ENCODE measurements around the gene COL5A1. TPM values are rescaled to one million over a fixed set of nuclear protein-coding genes. Genes with fewer than 3 reads are reported as not detected.

COL5A1 gene
- total and polyA plus RNA-seq, 2 experiments from 2014 or later, result 2.5 to 13.1 TPM

GRCh38 chr9:134616341-134616740 is 25.3 kb upstream of the COL5A1 start (continued):
- TF ChIP-seq REST (IDR thresholded peaks at IDR 0.05; ENCODE audit: unreplicated experiment) (no peak), POLR2AphosphoS5 (IDR thresholded peaks at IDR 0.05; ENCODE audit: low read depth) (no peak), ZNF331 (CRISPR knock-in tag; IDR thresholded peaks at IDR 0.05; ENCODE audit: low read depth) (no peak), ZNF114 (CRISPR knock-in tag; IDR thresholded peaks at IDR 0.05) (no peak), CREB1 (CRISPR knock-in tag; IDR thresholded peaks at IDR 0.05; ENCODE audit: low read depth) (no peak)

- H3K4me2 ChIP-seq, result no peak overlapping the region
- no peak overlapping the region for H3K4me3 Mint-ChIP-seq
- H3K9me2 ChIP-seq (ENCODE audit: insufficient read depth), result no peaks in the 10 kb centered on the region
- DNase-seq (ENCODE audit: low spot score) (no peak), ATAC-seq (no peak)
- no peaks in the 10 kb centered on the region for H4K20me1 ChIP-seq (replicated peaks; ENCODE audit: insufficient read depth)
- no peak for TF ChIP-seq ZNF114 (CRISPR knock-in tag; IDR thresholded peaks at IDR 0.05)
- no peaks in the 10 kb centered on the region for H3K79me2 ChIP-seq (replicated peaks; ENCODE audit: insufficient read depth)
- H3K36me3 Mint-ChIP-seq (ENCODE audit: low read depth), result peaks cover 7% of the 10 kb centered on the region; the same call in 2 of the 3 replicates
- no peaks in the 10 kb centered on the region for H3K27me3 ChIP-seq (ENCODE audit: insufficient read depth)
- H3K27me3 Mint-ChIP-seq (ENCODE audit: insufficient read depth, low read depth, poor library complexity), result peaks cover 5% of the 10 kb centered on the region
- H3K27ac Mint-ChIP-seq, result no peak overlapping the region
- no peaks in the 10 kb centered on the region for H3K4me1 ChIP-seq (ENCODE audit: insufficient read depth)
- H2AFZ ChIP-seq, result no peak overlapping the region
- H3K36me3 ChIP-seq (ENCODE audit: insufficient read depth), result no peaks in the 10 kb centered on the region
- no peak overlapping the region for H3K4me3 ChIP-seq
- peaks cover 28% of the 10 kb centered on the region for H3K9me3 Mint-ChIP-seq
- peaks cover 6% of the 10 kb centered on the region for H3K4me1 Mint-ChIP-seq
- H3K27ac ChIP-seq (ENCODE audit: low read depth), result no peak overlapping the region
- H3F3A ChIP-seq (replicated peaks; ENCODE audit: low read depth), result no peaks in the 10 kb centered on the region
Measured at GRCh38 chr9:134617246-134617645, 24.4 kb upstream of the COL5A1 start.

- Histone ChIP-seq H2AFZ (no peak overlapping the region), H3K79me2 (replicated peaks; ENCODE audit: insufficient read depth) (no peaks in the 10 kb centered on the region), H3K4me3 (no peak overlapping the region), H3K4me1 (ENCODE audit: insufficient read depth) (no peaks in the 10 kb centered on the region), H3F3A (replicated peaks; ENCODE audit: low read depth) (no peaks in the 10 kb centered on the region), H3K9me2 (ENCODE audit: insufficient read depth) (no peaks in the 10 kb centered on the region), H3K4me2 (no peak overlapping the region), H3K27me3 (ENCODE audit: insufficient read depth) (no peaks in the 10 kb centered on the region), H4K20me1 (replicated peaks; ENCODE audit: insufficient read depth) (no peaks in the 10 kb centered on the region), H3K36me3 (ENCODE audit: insufficient read depth) (no peaks in the 10 kb centered on the region), H3K27ac (ENCODE audit: low read depth) (no peak overlapping the region)
- H3K27ac Mint-ChIP-seq, result no peak overlapping the region
- H3K9me3 Mint-ChIP-seq, result peaks cover 22% of the 10 kb centered on the region
- H3K36me3 Mint-ChIP-seq (ENCODE audit: low read depth), result peaks cover 4% of the 10 kb centered on the region; the same call in 2 of the 3 replicates
- ATAC-seq (no peak), DNase-seq (ENCODE audit: low spot score) (no peak)
- H3K27me3 Mint-ChIP-seq (ENCODE audit: insufficient read depth, low read depth, poor library complexity), result peaks cover 5% of the 10 kb centered on the region
- no peak overlapping the region for H3K4me3 Mint-ChIP-seq
- peaks cover 9% of the 10 kb centered on the region for H3K4me1 Mint-ChIP-seq
- TF ChIP-seq EZH2phosphoT487 (IDR thresholded peaks at IDR 0.05; ENCODE audit: unreplicated experiment) (no peak), CREB1 (CRISPR knock-in tag; IDR thresholded peaks at IDR 0.05; ENCODE audit: low read depth) (no peak), ZNF331 (CRISPR knock-in tag; IDR thresholded peaks at IDR 0.05; ENCODE audit: low read depth) (no peak), CTCF (conservative IDR thresholded peaks at IDR 0.05; ENCODE audit: low read depth in 2 of 2) (no peak), ETS1 (IDR thresholded peaks at IDR 0.05) (no peak), NANOG (IDR thresholded peaks at IDR 0.05; ENCODE audit: borderline replicate concordance) (no peak), JUNB (IDR thresholded peaks at IDR 0.05; ENCODE audit: unreplicated experiment) (no peak), ZNF114 (CRISPR knock-in tag; IDR thresholded peaks at IDR 0.05) (no peak)
Measured at GRCh38 chr9:134617836-134618162, 23.8 kb upstream of the COL5A1 start.

All from GM23338 (cell line).